Retina (tissue), 1 donor: ENCODE results near the gene NBEA.
"Not testable (repeated sequence)": the region's sequence is repeated elsewhere in the genome, so short reads cannot be mapped to it uniquely, and the experiment has no call there.

Experiments
- DNase-seq: peaks from one replicate; pipeline ENCODE4 v3.0.0-alpha.2; 2016

NBEA gene

GRCh38 chr13:34951528-34951927 lies 9.5 kb downstream of the NBEA start:
- DNase-seq: no peak

- no peak for DNase-seq
Observed at GRCh38 chr13:34959489-34959888, 17.4 kb downstream of the NBEA start.

- no peak for DNase-seq
Observed at GRCh38 chr13:34964558-34964957, 22.5 kb downstream of the NBEA start.

- no peak for DNase-seq
Observed at GRCh38 chr13:34967851-34968562, 25.9 kb downstream of the NBEA start.

- DNase-seq: not testable (repeated sequence)
Observed at GRCh38 chr13:34969539-34969938, 27.5 kb downstream of the NBEA start.

GRCh38 chr13:34970961-34971360 lies 28.9 kb downstream of the NBEA start:
- no peak for DNase-seq

GRCh38 chr13:34971473-34971872 lies 29.4 kb downstream of the NBEA start:
- no peak for DNase-seq

- not testable (repeated sequence) for DNase-seq
Observed at GRCh38 chr13:34985199-34985598, 43.1 kb downstream of the NBEA start.

GRCh38 chr13:34988330-34988791 lies 46.3 kb downstream of the NBEA start:
- no peak for DNase-seq

- no peak for DNase-seq
Observed at GRCh38 chr13:34990399-34991214, 48.5 kb downstream of the NBEA start.

GRCh38 chr13:34993470-34993869 lies 51.4 kb downstream of the NBEA start:
- no peak for DNase-seq

GRCh38 chr13:35003734-35004133 lies 61.7 kb downstream of the NBEA start:
- not testable (repeated sequence) for DNase-seq

GRCh38 chr13:35005051-35005450 lies 63.0 kb downstream of the NBEA start:
- DNase-seq: no peak

GRCh38 chr13:35014606-35015213 lies 72.6 kb downstream of the NBEA start:
- peak; percentile 48 for DNase-seq

GRCh38 chr13:35016362-35017112 lies 74.5 kb downstream of the NBEA start:
- no peak for DNase-seq

- no peak for DNase-seq
Observed at GRCh38 chr13:35025314-35025713, 83.2 kb downstream of the NBEA start.

- DNase-seq: no peak
Observed at GRCh38 chr13:35028338-35028867, 86.3 kb downstream of the NBEA start.

GRCh38 chr13:35039012-35039411 lies 96.9 kb downstream of the NBEA start:
- DNase-seq: no peak

GRCh38 chr13:35046587-35046986 lies 104.5 kb downstream of the NBEA start:
- DNase-seq: no peak

GRCh38 chr13:35055705-35056104 lies 113.6 kb downstream of the NBEA start:
- DNase-seq: no peak

- DNase-seq: no peak
Observed at GRCh38 chr13:35057858-35058257, 115.8 kb downstream of the NBEA start.

GRCh38 chr13:35058585-35058984 lies 116.5 kb downstream of the NBEA start:
- DNase-seq: not testable (repeated sequence)

GRCh38 chr13:35086667-35087066 lies 144.6 kb downstream of the NBEA start:
- DNase-seq: no peak
